Loucy (cell line): ENCODE data around the gene GNAO1.

Source experiments
- H2AFZ ChIP-seq: fragments of 200-600 bp; sonication (generic); 2 replicates; pipeline ENCODE4 v1.6.0; 2016; ENCODE audit warnings: antibody characterized with exemption, mild to moderate bottlenecking, low read length, moderate library complexity
- H3F3A ChIP-seq: fragments of 200-600 bp; 2 replicates; pipeline ENCODE4 v1.6.0; 2016; ENCODE audit warnings: antibody characterized with exemption, low read depth, mild to moderate bottlenecking
- H3K27me3 ChIP-seq: fragments of 200-600 bp; sonication (generic); 2 replicates; pipeline ENCODE4 v1.6.1; 2014; ENCODE audit warnings: low read length, mild to moderate bottlenecking; ENCODE audit not compliant: insufficient read depth, poor library complexity, severe bottlenecking
- H3K36me3 ChIP-seq: fragments of 200-600 bp; sonication (generic); 2 replicates; pipeline ENCODE4 v1.6.1; 2016; ENCODE audit warnings: low read length; ENCODE audit not compliant: insufficient read depth
- H3K4me1 ChIP-seq: fragments of 200-600 bp; sonication (generic); 2 replicates; pipeline ENCODE4 v1.5.1; 2014; ENCODE audit warnings: low read length, mild to moderate bottlenecking; ENCODE audit not compliant: insufficient read depth, poor library complexity, severe bottlenecking
- H3K4me2 ChIP-seq: fragments of 200-600 bp; sonication (generic); 2 replicates; pipeline ENCODE4 v1.6.0; 2014; ENCODE audit warnings: antibody characterized with exemption, low read length, low read depth, mild to moderate bottlenecking; ENCODE audit not compliant: poor library complexity, severe bottlenecking
- H3K4me3 ChIP-seq: fragments of 200-600 bp; sonication (generic); 2 replicates; pipeline ENCODE4 v1.5.1; 2014; ENCODE audit warnings: low read length, mild to moderate bottlenecking, mixed read lengths; ENCODE audit not compliant: poor library complexity, severe bottlenecking
- H3K79me2 ChIP-seq: fragments of 200-600 bp; sonication (generic); 2 replicates; pipeline ENCODE4 v1.6.1; 2014; ENCODE audit warnings: low read length; ENCODE audit not compliant: insufficient read depth
- H3K9ac ChIP-seq: fragments of 200-600 bp; sonication (generic); 2 replicates; pipeline ENCODE4 v1.6.0; 2014; ENCODE audit warnings: mild to moderate bottlenecking, low read depth, low read length, moderate library complexity; ENCODE audit not compliant: poor library complexity, severe bottlenecking
- H3K9me2 ChIP-seq: fragments of 200-600 bp; sonication (generic); replicated peaks from 2 replicates; pipeline ENCODE4 v1.6.1; 2016; ENCODE audit warnings: low read depth, low read length, mixed read lengths
- H3K9me3 ChIP-seq: fragments of 200-600 bp; sonication (generic); 2 replicates; pipeline ENCODE4 v1.6.1; 2014; ENCODE audit warnings: mild to moderate bottlenecking, antibody characterized with exemption, low read length, low read depth; ENCODE audit not compliant: insufficient read depth
- H4K20me1 ChIP-seq: fragments of 200-600 bp; sonication (generic); 2 replicates; pipeline ENCODE4 v1.6.0; 2014; ENCODE audit warnings: antibody characterized with exemption, low read length, mild to moderate bottlenecking; ENCODE audit not compliant: insufficient read depth, poor library complexity, severe bottlenecking
- CTCF ChIP-seq: fragments of 200-600 bp; sonication (generic); conservative IDR thresholded peaks from 2 replicates; pipeline ENCODE4 v1.5.1; 2014; ENCODE audit warnings: mild to moderate bottlenecking, antibody characterized with exemption, low read length
- EZH2phosphoT487 ChIP-seq: fragments of 200-600 bp; IDR thresholded peaks from 2 replicates; pipeline ENCODE4 v1.6.1; 2018; ENCODE audit warnings: antibody characterized with exemption, mild to moderate bottlenecking, moderate library complexity, borderline replicate concordance

GNAO1 gene

GRCh38 chr16:56340416-56340815 lies 149.1 kb downstream of the GNAO1 start:
- Histone ChIP-seq H3K27me3 (no peaks in the 10 kb centered on the region), H3K4me1 (no peaks in the 10 kb centered on the region), H3K79me2 (no peaks in the 10 kb centered on the region), H3K9ac (no peak overlapping the region), H3K4me2 (no peak overlapping the region), H3F3A (no peaks in the 10 kb centered on the region), H4K20me1 (no peaks in the 10 kb centered on the region), H3K9me3 (no peaks in the 10 kb centered on the region), H3K4me3 (no peak overlapping the region), H2AFZ (no peak overlapping the region), H3K36me3 (no peaks in the 10 kb centered on the region), H3K9me2 (no peaks in the 10 kb centered on the region)
- TF ChIP-seq EZH2phosphoT487 (no peak), CTCF (no peak)

- H3K27me3 ChIP-seq, result no peaks in the 10 kb centered on the region
- no peak overlapping the region for H2AFZ ChIP-seq
- H3K9me2 ChIP-seq, result no peaks in the 10 kb centered on the region
- no peak overlapping the region for H3K4me2 ChIP-seq
- no peaks in the 10 kb centered on the region for H3F3A ChIP-seq
- no peaks in the 10 kb centered on the region for H3K9me3 ChIP-seq
- TF ChIP-seq EZH2phosphoT487 (no peak), CTCF (no peak)
- H3K9ac ChIP-seq, result no peak overlapping the region
- no peak overlapping the region for H3K4me3 ChIP-seq
- no peaks in the 10 kb centered on the region for H3K36me3 ChIP-seq
- no peaks in the 10 kb centered on the region for H3K4me1 ChIP-seq
- no peaks in the 10 kb centered on the region for H4K20me1 ChIP-seq
- no peaks in the 10 kb centered on the region for H3K79me2 ChIP-seq
Measured at GRCh38 chr16:56340864-56341365, 149.6 kb downstream of the GNAO1 start.

GRCh38 chr16:56341656-56342399 lies 150.5 kb downstream of the GNAO1 start:
- H3K9ac ChIP-seq, result no peak overlapping the region

More at GRCh38 chr16:56341656-56342399, 150.5 kb downstream of the GNAO1 start:
- Histone ChIP-seq H3K4me1 (no peaks in the 10 kb centered on the region), H2AFZ (no peak overlapping the region), H3F3A (no peaks in the 10 kb centered on the region), H3K36me3 (no peaks in the 10 kb centered on the region), H4K20me1 (no peaks in the 10 kb centered on the region), H3K4me3 (no peak overlapping the region), H3K27me3 (no peaks in the 10 kb centered on the region), H3K79me2 (no peaks in the 10 kb centered on the region), H3K9me3 (no peaks in the 10 kb centered on the region), H3K4me2 (no peak overlapping the region), H3K9me2 (no peaks in the 10 kb centered on the region)
- TF ChIP-seq CTCF, result no peak
- TF ChIP-seq EZH2phosphoT487, result no peak
